Measurements from ENCODE around the gene HSD17B4. TPM values are rescaled to one million over a fixed set of nuclear protein-coding genes. Genes with fewer than 3 reads are reported as not detected.

The HSD17B4 gene
- total and polyA plus RNA-seq, 9 of the 15 experiments (the other 6 are each of a cell fraction or from before 2014, with no cell fraction given) = 50.6 to 187 (median 94.6) TPM

DNA sequence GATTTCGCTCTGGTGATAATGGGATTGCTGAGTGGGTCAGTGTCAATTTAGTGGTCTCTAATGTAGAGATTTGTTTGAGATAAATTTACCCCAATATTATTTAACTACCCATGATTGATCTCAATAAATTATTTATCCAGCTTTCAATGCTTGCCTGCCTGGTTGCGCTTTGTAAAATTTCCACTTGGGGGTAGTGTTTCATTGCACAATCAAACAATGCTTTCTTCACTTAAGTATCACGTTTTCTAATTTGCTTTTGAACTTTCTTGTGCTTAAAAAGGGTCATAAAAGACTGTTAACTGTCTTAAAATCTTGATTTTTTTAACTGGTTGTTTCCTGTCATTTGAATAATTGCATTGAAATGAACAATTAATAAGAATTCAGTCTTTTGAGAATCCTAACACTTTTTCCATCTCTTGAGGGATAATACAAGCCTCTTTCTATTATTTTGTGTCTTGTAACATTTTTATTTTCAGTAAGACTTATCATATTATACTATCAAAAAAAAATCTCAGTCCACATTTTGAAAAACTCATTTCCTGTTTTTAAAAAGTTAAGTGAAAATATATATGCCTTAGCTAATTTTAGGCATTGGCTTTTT lies 18.7 kb downstream of the HSD17B4 start:
- Histone ChIP-seq H3K4me3 (no peak overlapping the region), H3K27ac (ENCODE audit: extremely low read depth, low read depth, low read length) (no peak overlapping the region), H3K9me1 (ENCODE audit: control insufficient read depth, insufficient read depth, low read length) (no peaks in the 10 kb centered on the region), H3K4me2 (ENCODE audit: insufficient read depth, low read length) (no peak overlapping the region), H3K36me3 (ENCODE audit: control insufficient read depth, insufficient read depth, low read length) (peaks cover 3% of the 10 kb centered on the region; the same call in 2 of the 3 replicates), H3K9ac (ENCODE audit: insufficient read depth in 1 of 2, low read depth in 2 of 2, low read length in 2 of 2) (no peak overlapping the region), H4K20me1 (replicated peaks; ENCODE audit: control insufficient read depth, insufficient read depth, low read length) (no peaks in the 10 kb centered on the region), H2AFZ (ENCODE audit: low read depth, low read length) (no peak overlapping the region), H3K9me3 (replicated peaks; ENCODE audit: control insufficient read depth, insufficient read depth, low read depth, low read length) (no peaks in the 10 kb centered on the region), H3K27me3 (ENCODE audit: control insufficient read depth in 2 of 2, insufficient read depth in 2 of 2, low read length in 2 of 2) (no peaks in the 10 kb centered on the region), H3K79me2 (ENCODE audit: control insufficient read depth, insufficient read depth, low read length) (peaks cover 3% of the 10 kb centered on the region; the same call in 1 of the 3 replicates), H3K4me1 (replicated peaks in 1 of 2; ENCODE audit: control insufficient read depth in 2 of 2, insufficient read depth in 2 of 2, low read length in 2 of 2) (no peaks in the 10 kb centered on the region)
- POLR2A ChIA-PET = interaction anchor here (1.2 kb wide), 1 partner anchor 19 kb away, joined by 3 read pairs; the partner anchor contains the start of gene HSD17B4
- 47% methylated on average over 3 of the region's 3 CpGs for WGBS (ENCODE audit: insufficient coverage, low coverage, missing lambda C conversion rate)
- peak; percentile 62; the same call in 2 of the 3 replicates for ATAC-seq
- peak; percentile 75 for FAIRE-seq
- intact Hi-C loops (cut with micrococcal nuclease) (loop anchor here (1.0 to 10.0 kb wide), 2 partner anchors 164 to 273 kb away; no protein-coding TSS in a partner anchor), in situ Hi-C loops (cut with MboI) (no loop called here)
- CTCF ChIA-PET (ENCODE audit: low intra/inter-chr PET ratio) = no interaction called here
- peak in 3 of 4 experiments; percentile 11 to 42 (median 14) for DNase-seq (ENCODE audit: extremely low read depth in 1 of 4, low spot score in 3 of 4)
- BruUV-seq (replicated peaks) = no TSS peak
- TF ChIP-seq SMC3 (conservative IDR thresholded peaks at IDR 0.05; ENCODE audit: insufficient read depth, low read depth, low read length) (0 out of 2 replicates have a peak, but pooled peaks have one; percentile 20), IRF2 (CRISPR knock-in tag; IDR thresholded peaks at IDR 0.05) (no peak), ZNF77 (CRISPR knock-in tag; IDR thresholded peaks at IDR 0.05) (no peak), SMAD3 (CRISPR knock-in tag; conservative IDR thresholded peaks at IDR 0.05) (no peak), CEBPG (CRISPR knock-in tag; IDR thresholded peaks at IDR 0.05) (no peak), CEBPG (tag; conservative IDR thresholded peaks at IDR 0.05 in 1 of 2, IDR thresholded peaks at IDR 0.05 in 1 of 2) (peak; percentile 41 to 62; a peak in 3 of 4 replicates), NFE2L1 (tag; IDR thresholded peaks at IDR 0.05; ENCODE audit: borderline replicate concordance, low read depth) (no peak), PTRF (tag; IDR thresholded peaks at IDR 0.05) (no peak), ZNF140 (CRISPR knock-in tag; IDR thresholded peaks at IDR 0.05) (no peak), RAD21 (CRISPR knock-in tag; conservative IDR thresholded peaks at IDR 0.05 in 1 of 2, IDR thresholded peaks at IDR 0.05 in 1 of 2) (peak; percentile 46 to 72)
- TF ChIP-seq, protein P1, sequence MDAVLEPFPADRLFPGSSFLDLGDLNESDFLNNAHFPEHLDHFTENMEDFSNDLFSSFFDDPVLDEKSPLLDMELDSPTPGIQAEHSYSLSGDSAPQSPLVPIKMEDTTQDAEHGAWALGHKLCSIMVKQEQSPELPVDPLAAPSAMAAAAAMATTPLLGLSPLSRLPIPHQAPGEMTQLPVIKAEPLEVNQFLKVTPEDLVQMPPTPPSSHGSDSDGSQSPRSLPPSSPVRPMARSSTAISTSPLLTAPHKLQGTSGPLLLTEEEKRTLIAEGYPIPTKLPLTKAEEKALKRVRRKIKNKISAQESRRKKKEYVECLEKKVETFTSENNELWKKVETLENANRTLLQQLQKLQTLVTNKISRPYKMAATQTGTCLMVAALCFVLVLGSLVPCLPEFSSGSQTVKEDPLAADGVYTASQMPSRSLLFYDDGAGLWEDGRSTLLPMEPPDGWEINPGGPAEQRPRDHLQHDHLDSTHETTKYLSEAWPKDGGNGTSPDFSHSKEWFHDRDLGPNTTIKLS (IDR thresholded peaks at IDR 0.05; ENCODE audit: borderline replicate concordance, low read depth) = no peak
- TF ChIP-seq, protein P2, sequence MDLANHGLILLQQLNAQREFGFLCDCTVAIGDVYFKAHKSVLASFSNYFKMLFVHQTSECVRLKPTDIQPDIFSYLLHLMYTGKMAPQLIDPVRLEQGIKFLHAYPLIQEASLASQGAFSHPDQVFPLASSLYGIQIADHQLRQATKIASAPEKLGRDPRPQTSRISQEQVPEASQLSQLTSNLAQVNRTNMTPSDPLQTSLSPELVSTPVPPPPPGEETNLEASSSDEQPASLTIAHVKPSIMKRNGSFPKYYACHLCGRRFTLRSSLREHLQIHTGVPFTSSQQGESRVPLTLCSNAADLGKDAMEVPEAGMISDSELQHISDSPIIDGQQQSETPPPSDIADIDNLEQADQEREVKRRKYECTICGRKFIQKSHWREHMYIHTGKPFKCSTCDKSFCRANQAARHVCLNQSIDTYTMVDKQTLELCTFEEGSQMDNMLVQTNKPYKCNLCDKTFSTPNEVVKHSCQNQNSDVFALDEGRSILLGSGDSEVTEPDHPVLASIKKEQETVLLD (IDR thresholded peaks at IDR 0.05) = no peak
- TF ChIP-seq, protein P3, sequence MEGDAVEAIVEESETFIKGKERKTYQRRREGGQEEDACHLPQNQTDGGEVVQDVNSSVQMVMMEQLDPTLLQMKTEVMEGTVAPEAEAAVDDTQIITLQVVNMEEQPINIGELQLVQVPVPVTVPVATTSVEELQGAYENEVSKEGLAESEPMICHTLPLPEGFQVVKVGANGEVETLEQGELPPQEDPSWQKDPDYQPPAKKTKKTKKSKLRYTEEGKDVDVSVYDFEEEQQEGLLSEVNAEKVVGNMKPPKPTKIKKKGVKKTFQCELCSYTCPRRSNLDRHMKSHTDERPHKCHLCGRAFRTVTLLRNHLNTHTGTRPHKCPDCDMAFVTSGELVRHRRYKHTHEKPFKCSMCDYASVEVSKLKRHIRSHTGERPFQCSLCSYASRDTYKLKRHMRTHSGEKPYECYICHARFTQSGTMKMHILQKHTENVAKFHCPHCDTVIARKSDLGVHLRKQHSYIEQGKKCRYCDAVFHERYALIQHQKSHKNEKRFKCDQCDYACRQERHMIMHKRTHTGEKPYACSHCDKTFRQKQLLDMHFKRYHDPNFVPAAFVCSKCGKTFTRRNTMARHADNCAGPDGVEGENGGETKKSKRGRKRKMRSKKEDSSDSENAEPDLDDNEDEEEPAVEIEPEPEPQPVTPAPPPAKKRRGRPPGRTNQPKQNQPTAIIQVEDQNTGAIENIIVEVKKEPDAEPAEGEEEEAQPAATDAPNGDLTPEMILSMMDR (IDR thresholded peaks at IDR 0.05 in 2 of 3, conservative IDR thresholded peaks at IDR 0.05 in 1 of 3; ENCODE audit: insufficient read depth in 2 of 3, low read depth in 1 of 3, low read length in 3 of 3) = peak; percentile 30 to 66 (median 54); a peak in 5 of 6 replicates
